A673 (cell line): ENCODE data around the gene NANS. TPM values are rescaled to one million over a fixed set of nuclear protein-coding genes. Genes with fewer than 3 reads are reported as not detected.

Experiments used
- BruUV-seq: library from RNA; stranded (reverse); fragments of 400-500 nt; replicated peaks from 2 replicates; lab custom pipeline; 2021; lab: Mats Ljungman, UMichigan
- CTCF ChIA-PET: fragments of 300-600 bp; sonication (Branson Sonifier 250); formaldehyde crosslinking; loops from one replicate; lab custom pipeline; 2022; ENCODE audit warnings: antibody characterized with exemption; lab: Charles Lee
- POLR2A ChIA-PET: fragments of 300-600 bp; sonication (Branson Sonifier 250); formaldehyde crosslinking; loops from one replicate; lab custom pipeline; 2022; ENCODE audit warnings: antibody characterized with exemption; ENCODE audit not compliant: low non-redundant PET; lab: Charles Lee
- DNase-seq: peaks from one replicate; pipeline ENCODE4 v3.0.0-alpha.2; 2015; ENCODE audit warnings: low spot score
- H3K27ac ChIP-seq: fragments of 200-600 bp; sonication (generic); 2 replicates; pipeline ENCODE4 v1.5.1; 2016; ENCODE audit warnings: mixed run types, low read depth, mild to moderate bottlenecking, mixed read lengths, antibody characterized with exemption, low read length; ENCODE audit not compliant: poor library complexity, severe bottlenecking
- H3K27me3 ChIP-seq: fragments of 200-600 bp; sonication (generic); replicated peaks from 2 replicates; pipeline ENCODE4 v1.6.1; 2017; ENCODE audit warnings: mixed run types, low read depth, mild to moderate bottlenecking, mixed read lengths, antibody characterized with exemption, low read length; ENCODE audit not compliant: insufficient read depth, poor library complexity
- H3K36me3 ChIP-seq: fragments of 200-600 bp; sonication (generic); 2 replicates; pipeline ENCODE4 v1.6.1; 2016; ENCODE audit warnings: mixed run types, mild to moderate bottlenecking, mixed read lengths, antibody characterized with exemption, low read length; ENCODE audit not compliant: insufficient read depth, poor library complexity, severe bottlenecking
- H3K4me1 ChIP-seq: fragments of 200-600 bp; sonication (generic); 2 replicates; pipeline ENCODE4 v1.6.1; 2017; ENCODE audit warnings: mixed run types, mild to moderate bottlenecking, mixed read lengths, antibody characterized with exemption, low read length; ENCODE audit not compliant: insufficient read depth, poor library complexity, severe bottlenecking
- H3K4me3 ChIP-seq: fragments of 200-600 bp; sonication (generic); 2 replicates; pipeline ENCODE4 v1.5.1; 2016; ENCODE audit warnings: low read depth, mixed run types, mild to moderate bottlenecking, mixed read lengths, low read length; ENCODE audit not compliant: poor library complexity, severe bottlenecking
- H3K9me3 ChIP-seq: fragments of 200-600 bp; sonication (generic); 2 replicates; pipeline ENCODE4 v1.6.1; 2016; ENCODE audit warnings: mixed run types, low read depth, mild to moderate bottlenecking, mixed read lengths, antibody characterized with exemption, low read length; ENCODE audit not compliant: poor library complexity, severe bottlenecking
- CTCF ChIP-seq: fragments of 300-800, 200-600 bp; sonication (generic); conservative IDR thresholded peaks from 2 replicates; pipeline ENCODE4 v1.5.1; 2017; ENCODE audit warnings: low read depth, mild to moderate bottlenecking, antibody characterized with exemption, low read length, moderate library complexity, mixed read lengths
- EZH2 ChIP-seq: fragments of 200-600 bp; sonication (generic); IDR thresholded peaks from 2 replicates; pipeline ENCODE4 v1.6.1; 2017; ENCODE audit warnings: borderline replicate concordance, low read depth, mild to moderate bottlenecking, mixed read lengths, antibody characterized with exemption, low read length; ENCODE audit not compliant: poor library complexity, severe bottlenecking
- intact Hi-C: fragments of 100-400 bp; cut with micrococcal nuclease; formaldehyde crosslinking; loops from one replicate; pipeline ENCODE4 v1.10.0; 2022; ENCODE audit not compliant: unreplicated experiment
- total RNA-seq: library from RNA; stranded (reverse); gene quantifications from 2 replicates; pipeline ENCODE4 v1.2.3, GENCODE V29; 2021

Gene NANS
- total RNA-seq, 1 experiment from 2014 or later = 40.6 TPM

- POLR2A ChIA-PET = no interaction called here
- Histone ChIP-seq H3K4me1 (no peaks in the 10 kb centered on the region), H3K4me3 (no peak overlapping the region), H3K9me3 (no peaks in the 10 kb centered on the region), H3K27ac (no peak overlapping the region), H3K36me3 (no peaks in the 10 kb centered on the region), H3K27me3 (no peaks in the 10 kb centered on the region)
- CTCF ChIA-PET = no interaction called here
- TF ChIP-seq EZH2 (no peak), CTCF (no peak)
- no peak for DNase-seq
- no TSS peak for BruUV-seq
- intact Hi-C loops = no loop called here
These were observed 16.9 kb upstream of the NANS start for GRCh38 chr9:98039607-98040017.

- CTCF ChIA-PET = no interaction called here
- no peaks in the 10 kb centered on the region for H3K36me3 ChIP-seq
- intact Hi-C loops = no loop called here
- no peak overlapping the region for H3K27ac ChIP-seq
- no peaks in the 10 kb centered on the region for H3K27me3 ChIP-seq
- POLR2A ChIA-PET = no interaction called here
- BruUV-seq = no TSS peak
- DNase-seq = no peak
- H3K9me3 ChIP-seq = no peaks in the 10 kb centered on the region
- H3K4me1 ChIP-seq = no peaks in the 10 kb centered on the region
- TF ChIP-seq CTCF = no peak
- no peak for TF ChIP-seq EZH2
- H3K4me3 ChIP-seq = no peak overlapping the region
These were observed 16.3 kb upstream of the NANS start for GRCh38 chr9:98040212-98040611.

GRCh38 chr9:98043915-98044314, 12.6 kb upstream of the NANS start:
- Histone ChIP-seq H3K36me3 (no peaks in the 10 kb centered on the region), H3K4me3 (no peak overlapping the region), H3K4me1 (no peaks in the 10 kb centered on the region), H3K27ac (no peak overlapping the region), H3K9me3 (no peaks in the 10 kb centered on the region), H3K27me3 (no peaks in the 10 kb centered on the region)
- CTCF ChIA-PET = interaction anchor here (0.7 kb wide), 1 partner anchor 27 kb away, joined by 11 read pairs; no protein-coding TSS in a partner anchor
- TF ChIP-seq EZH2 = no peak
- no peak for TF ChIP-seq CTCF
- POLR2A ChIA-PET = no interaction called here
- no TSS peak for BruUV-seq
- DNase-seq = no peak
- intact Hi-C loops = no loop called here
